Spleen (tissue), 7 donors: Measurements from ENCODE around the gene CFAP43.

Experiments
- CTCF ChIP-seq, 11 experiments: fragments of 200-600 bp in 7 of 11; fragments of 450-650 bp in 4 of 11; sonication (generic) in 4 of 11; IDR thresholded peaks in 8 of 11; conservative IDR thresholded peaks in 3 of 11; 1 replicate in 7 of 11; 2 replicates in 4 of 11; pipeline versions ENCODE4 v1.4.0 to v1.8.0; 2016 to 2021; ENCODE audit warnings: antibody characterized with exemption in 11 of 11, inconsistent platforms in 4 of 11, mild to moderate bottlenecking in 1 of 11
- POLR2A ChIP-seq, 3 donors: fragments of 450-650 bp; IDR thresholded peaks; one replicate each; pipeline ENCODE4 v1.5.1; 2017; ENCODE audit warnings: antibody characterized with exemption in 3 of 3, mild to moderate bottlenecking in 1 of 3
- donor health status: DM: no; HTN: no; CAD: no; lungs with moderate emphysema.
- donor health status: DM: no; HTN: no; CAD: no.
- donor health status: DM: no; HTN: no; CAD: no.

GRCh38 chr10:104262055-104262454 is 29.9 kb upstream of the CFAP43 start:
- no peak for TF ChIP-seq CTCF (IDR thresholded peaks at IDR 0.05 in 8 of 11, conservative IDR thresholded peaks at IDR 0.05 in 3 of 11)
- no peak for TF ChIP-seq POLR2A (IDR thresholded peaks at IDR 0.05)
